Liver (tissue), 9 donors: ENCODE results near the gene DYNLT2. TPM values are rescaled to one million over a fixed set of nuclear protein-coding genes. Genes with fewer than 3 reads are reported as not detected.

Experiments
- DNase-seq: peaks from one replicate; pipeline ENCODE4 v3.0.0-alpha.2; 2017; ENCODE audit warnings: low spot score
- H3K27ac ChIP-seq, 2 donors: one replicate each; pipeline ENCODE4 v1.7.0; 2013; ENCODE audit warnings: inconsistent platforms in 2 of 2, low read length in 2 of 2, control low read depth in 1 of 2, low read depth in 1 of 2, mild to moderate bottlenecking in 1 of 2
- H3K27me3 ChIP-seq, 4 donors: one replicate each; pipeline versions ENCODE4 v1.6.1 to v1.7.0; 2013; ENCODE audit warnings: low read length in 3 of 4, inconsistent platforms in 1 of 4, mild to moderate bottlenecking in 1 of 4, moderate library complexity in 1 of 4; ENCODE audit not compliant: control insufficient read depth in 4 of 4, insufficient read depth in 4 of 4
- H3K36me3 ChIP-seq, 4 donors: one replicate each; pipeline versions ENCODE4 v1.6.1 to v1.7.0; 2013; ENCODE audit warnings: low read length in 3 of 4, mild to moderate bottlenecking in 3 of 4, low read depth in 1 of 4, moderate library complexity in 1 of 4; ENCODE audit not compliant: control insufficient read depth in 4 of 4, insufficient read depth in 3 of 4
- H3K4me1 ChIP-seq, 4 donors: one replicate each; pipeline versions ENCODE4 v1.6.1 to v1.7.0; 2013; ENCODE audit warnings: low read length in 3 of 4, mild to moderate bottlenecking in 3 of 4, moderate library complexity in 1 of 4; ENCODE audit not compliant: control insufficient read depth in 4 of 4, insufficient read depth in 4 of 4
- H3K4me3 ChIP-seq, 3 donors: one replicate each; pipeline versions ENCODE4 v1.6.1 to v1.7.0; 2013; ENCODE audit warnings: low read length in 3 of 3, control low read depth in 1 of 3, low read depth in 1 of 3, mild to moderate bottlenecking in 1 of 3
- H3K9ac ChIP-seq, 2 donors: one replicate each; pipeline ENCODE4 v1.7.0; 2013; ENCODE audit warnings: low read length in 2 of 2, mild to moderate bottlenecking in 2 of 2, moderate library complexity in 2 of 2, control low read depth in 1 of 2, low read depth in 1 of 2
- H3K9me3 ChIP-seq, 4 donors: one replicate each; pipeline versions ENCODE4 v1.6.1 to v1.7.0; 2013; ENCODE audit warnings: low read length in 3 of 4; ENCODE audit not compliant: control insufficient read depth in 4 of 4
- EGR1 ChIP-seq, 2 donors: IDR thresholded peaks; 2 replicates each; pipeline ENCODE4 v1.6.1; 2016 to 2018; ENCODE audit warnings: antibody characterized with exemption in 2 of 2, low read depth in 2 of 2
- FOXA1 ChIP-seq: IDR thresholded peaks from 2 replicates; pipeline ENCODE4 v1.6.1; 2016; ENCODE audit warnings: antibody characterized with exemption
- FOXA2 ChIP-seq: IDR thresholded peaks from 2 replicates; pipeline ENCODE4 v1.6.1; 2016; ENCODE audit warnings: antibody characterized with exemption
- GABPA ChIP-seq, 2 donors: IDR thresholded peaks in 1 of 2; conservative IDR thresholded peaks in 1 of 2; 2 replicates each; pipeline ENCODE4 v1.6.1; 2016; ENCODE audit warnings: antibody characterized with exemption in 2 of 2, mild to moderate bottlenecking in 1 of 2, moderate library complexity in 1 of 2
- HNF4G ChIP-seq: IDR thresholded peaks from 2 replicates; pipeline ENCODE4 v1.6.1; 2016; ENCODE audit warnings: antibody characterized with exemption
- JUND ChIP-seq, 2 donors: IDR thresholded peaks; 2 replicates each; pipeline ENCODE4 v1.6.1; 2016; ENCODE audit warnings: antibody characterized with exemption in 2 of 2
- NR2F2 ChIP-seq: IDR thresholded peaks from 2 replicates; pipeline ENCODE4 v1.6.1; 2016; ENCODE audit warnings: antibody characterized with exemption
- RAD21 ChIP-seq, 2 donors: IDR thresholded peaks; 2 replicates each; pipeline ENCODE4 v1.6.1; 2016; ENCODE audit warnings: antibody characterized with exemption in 2 of 2, mild to moderate bottlenecking in 2 of 2
- RXRA ChIP-seq, 2 donors: IDR thresholded peaks; 2 replicates each; pipeline ENCODE4 v1.6.1; 2017 to 2018; ENCODE audit warnings: antibody characterized with exemption in 2 of 2, mild to moderate bottlenecking in 1 of 2
- SP1 ChIP-seq: IDR thresholded peaks from 2 replicates; pipeline ENCODE4 v1.6.1; 2018; ENCODE audit warnings: antibody characterized with exemption, mild to moderate bottlenecking
- TAF1 ChIP-seq: conservative IDR thresholded peaks from 2 replicates; pipeline ENCODE4 v1.6.1; 2016; ENCODE audit warnings: antibody characterized with exemption, mild to moderate bottlenecking
- YY1 ChIP-seq: IDR thresholded peaks from 2 replicates; pipeline ENCODE4 v1.6.1; 2016; ENCODE audit warnings: antibody characterized with exemption, mild to moderate bottlenecking
- WGBS: extraction: QIAGEN DNeasy Blood & Tissue Kit; methylation state at CpG from one replicate; pipeline ENCODE4 v1.1.7; 2013; 5-methylcytosine and 5-hydroxymethylcytosine counted together
- polyA plus RNA-seq, 2 donors: library from polyadenylated mRNA; stranded (reverse) in 1 of 2; unstranded in 1 of 2; fragments of 200-250 nt in 1 of 2; fragments of >200 nt in 1 of 2; fragmentation: Nextera tagmentation in 1 of 2; extraction: Ambion mirVana in 1 of 2; gene quantifications; one replicate each; pipeline versions ENCODE4 v1.2.1 to v1.2.3, GENCODE V29; 2013 to 2015
- total RNA-seq, 2 donors: library from RNA; depleted of rRNA; stranded (reverse); fragments of >200 nt; gene quantifications; one replicate each; pipeline ENCODE4 v1.2.3, GENCODE V29; 2014
- TF ChIP-seq, protein P1 (sequence below): fragments of 150-350 bp; IDR thresholded peaks from 2 replicates; pipeline ENCODE4 v1.5.1; 2017; ENCODE audit warnings: improper control_type of control experiment, low read depth, low read length; ENCODE audit not compliant: missing input control
- TF ChIP-seq, protein P2 (sequence below): IDR thresholded peaks from 2 replicates; pipeline ENCODE4 v1.6.1; 2016; ENCODE audit warnings: antibody characterized with exemption, mild to moderate bottlenecking
- TF ChIP-seq, protein P3 (sequence below): IDR thresholded peaks from 2 replicates; pipeline ENCODE4 v1.6.1; 2016; ENCODE audit warnings: antibody characterized with exemption
- TF ChIP-seq, protein P4 (sequence below): IDR thresholded peaks from 2 replicates; pipeline ENCODE4 v1.6.1; 2016; ENCODE audit warnings: antibody characterized with exemption
- TF ChIP-seq, protein P5 (sequence below): IDR thresholded peaks from 2 replicates; pipeline ENCODE4 v1.6.1; 2016; ENCODE audit warnings: antibody characterized with exemption
- donor health status: healthy.
- donor health status: healthy.
- donor health status: healthy.
- donor health status: healthy.
- donor health status: healthy.

The DYNLT2 gene
- total and polyA plus RNA-seq, 4 donors: 0.37 to 2.3 (median 1.2) TPM

DNA sequence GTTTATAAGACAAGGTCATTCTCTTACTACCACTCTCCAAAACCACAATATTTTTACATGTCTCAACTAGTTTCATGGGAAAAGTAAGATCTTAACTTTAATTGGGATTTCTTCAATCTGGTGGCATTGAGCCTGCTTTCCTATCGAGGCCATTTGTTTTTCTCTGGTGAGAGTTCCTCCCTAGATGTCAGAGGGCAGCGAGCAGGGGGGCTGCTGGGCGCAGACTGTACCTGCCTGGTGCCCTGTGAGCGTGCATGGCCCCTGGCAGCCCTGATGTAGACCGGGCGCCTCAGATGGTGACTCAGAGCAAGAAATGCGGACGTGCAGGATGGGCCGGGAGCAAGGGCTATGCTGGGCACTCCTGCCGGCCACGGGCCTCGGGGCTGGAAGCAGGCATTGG is 27.3 kb upstream of the DYNLT2 start:
- no peak overlapping the region for H3K4me3 ChIP-seq
- 96% methylated on average over 12 of the region's 12 CpGs for WGBS
- TF ChIP-seq GABPA (IDR thresholded peaks at IDR 0.05 in 1 of 2, conservative IDR thresholded peaks at IDR 0.05 in 1 of 2): no peak
- no peak for TF ChIP-seq TAF1
- TF ChIP-seq YY1: no peak
- no peak for TF ChIP-seq RAD21 (IDR thresholded peaks at IDR 0.05)
- TF ChIP-seq, protein P1, sequence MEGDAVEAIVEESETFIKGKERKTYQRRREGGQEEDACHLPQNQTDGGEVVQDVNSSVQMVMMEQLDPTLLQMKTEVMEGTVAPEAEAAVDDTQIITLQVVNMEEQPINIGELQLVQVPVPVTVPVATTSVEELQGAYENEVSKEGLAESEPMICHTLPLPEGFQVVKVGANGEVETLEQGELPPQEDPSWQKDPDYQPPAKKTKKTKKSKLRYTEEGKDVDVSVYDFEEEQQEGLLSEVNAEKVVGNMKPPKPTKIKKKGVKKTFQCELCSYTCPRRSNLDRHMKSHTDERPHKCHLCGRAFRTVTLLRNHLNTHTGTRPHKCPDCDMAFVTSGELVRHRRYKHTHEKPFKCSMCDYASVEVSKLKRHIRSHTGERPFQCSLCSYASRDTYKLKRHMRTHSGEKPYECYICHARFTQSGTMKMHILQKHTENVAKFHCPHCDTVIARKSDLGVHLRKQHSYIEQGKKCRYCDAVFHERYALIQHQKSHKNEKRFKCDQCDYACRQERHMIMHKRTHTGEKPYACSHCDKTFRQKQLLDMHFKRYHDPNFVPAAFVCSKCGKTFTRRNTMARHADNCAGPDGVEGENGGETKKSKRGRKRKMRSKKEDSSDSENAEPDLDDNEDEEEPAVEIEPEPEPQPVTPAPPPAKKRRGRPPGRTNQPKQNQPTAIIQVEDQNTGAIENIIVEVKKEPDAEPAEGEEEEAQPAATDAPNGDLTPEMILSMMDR: no peak
- TF ChIP-seq, protein P2, sequence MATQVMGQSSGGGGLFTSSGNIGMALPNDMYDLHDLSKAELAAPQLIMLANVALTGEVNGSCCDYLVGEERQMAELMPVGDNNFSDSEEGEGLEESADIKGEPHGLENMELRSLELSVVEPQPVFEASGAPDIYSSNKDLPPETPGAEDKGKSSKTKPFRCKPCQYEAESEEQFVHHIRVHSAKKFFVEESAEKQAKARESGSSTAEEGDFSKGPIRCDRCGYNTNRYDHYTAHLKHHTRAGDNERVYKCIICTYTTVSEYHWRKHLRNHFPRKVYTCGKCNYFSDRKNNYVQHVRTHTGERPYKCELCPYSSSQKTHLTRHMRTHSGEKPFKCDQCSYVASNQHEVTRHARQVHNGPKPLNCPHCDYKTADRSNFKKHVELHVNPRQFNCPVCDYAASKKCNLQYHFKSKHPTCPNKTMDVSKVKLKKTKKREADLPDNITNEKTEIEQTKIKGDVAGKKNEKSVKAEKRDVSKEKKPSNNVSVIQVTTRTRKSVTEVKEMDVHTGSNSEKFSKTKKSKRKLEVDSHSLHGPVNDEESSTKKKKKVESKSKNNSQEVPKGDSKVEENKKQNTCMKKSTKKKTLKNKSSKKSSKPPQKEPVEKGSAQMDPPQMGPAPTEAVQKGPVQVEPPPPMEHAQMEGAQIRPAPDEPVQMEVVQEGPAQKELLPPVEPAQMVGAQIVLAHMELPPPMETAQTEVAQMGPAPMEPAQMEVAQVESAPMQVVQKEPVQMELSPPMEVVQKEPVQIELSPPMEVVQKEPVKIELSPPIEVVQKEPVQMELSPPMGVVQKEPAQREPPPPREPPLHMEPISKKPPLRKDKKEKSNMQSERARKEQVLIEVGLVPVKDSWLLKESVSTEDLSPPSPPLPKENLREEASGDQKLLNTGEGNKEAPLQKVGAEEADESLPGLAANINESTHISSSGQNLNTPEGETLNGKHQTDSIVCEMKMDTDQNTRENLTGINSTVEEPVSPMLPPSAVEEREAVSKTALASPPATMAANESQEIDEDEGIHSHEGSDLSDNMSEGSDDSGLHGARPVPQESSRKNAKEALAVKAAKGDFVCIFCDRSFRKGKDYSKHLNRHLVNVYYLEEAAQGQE: no peak
- TF ChIP-seq, protein P3, sequence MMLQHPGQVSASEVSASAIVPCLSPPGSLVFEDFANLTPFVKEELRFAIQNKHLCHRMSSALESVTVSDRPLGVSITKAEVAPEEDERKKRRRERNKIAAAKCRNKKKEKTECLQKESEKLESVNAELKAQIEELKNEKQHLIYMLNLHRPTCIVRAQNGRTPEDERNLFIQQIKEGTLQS: no peak
- no peak for TF ChIP-seq RXRA (IDR thresholded peaks at IDR 0.05)
- no peak for TF ChIP-seq FOXA1
- TF ChIP-seq, protein P4, sequence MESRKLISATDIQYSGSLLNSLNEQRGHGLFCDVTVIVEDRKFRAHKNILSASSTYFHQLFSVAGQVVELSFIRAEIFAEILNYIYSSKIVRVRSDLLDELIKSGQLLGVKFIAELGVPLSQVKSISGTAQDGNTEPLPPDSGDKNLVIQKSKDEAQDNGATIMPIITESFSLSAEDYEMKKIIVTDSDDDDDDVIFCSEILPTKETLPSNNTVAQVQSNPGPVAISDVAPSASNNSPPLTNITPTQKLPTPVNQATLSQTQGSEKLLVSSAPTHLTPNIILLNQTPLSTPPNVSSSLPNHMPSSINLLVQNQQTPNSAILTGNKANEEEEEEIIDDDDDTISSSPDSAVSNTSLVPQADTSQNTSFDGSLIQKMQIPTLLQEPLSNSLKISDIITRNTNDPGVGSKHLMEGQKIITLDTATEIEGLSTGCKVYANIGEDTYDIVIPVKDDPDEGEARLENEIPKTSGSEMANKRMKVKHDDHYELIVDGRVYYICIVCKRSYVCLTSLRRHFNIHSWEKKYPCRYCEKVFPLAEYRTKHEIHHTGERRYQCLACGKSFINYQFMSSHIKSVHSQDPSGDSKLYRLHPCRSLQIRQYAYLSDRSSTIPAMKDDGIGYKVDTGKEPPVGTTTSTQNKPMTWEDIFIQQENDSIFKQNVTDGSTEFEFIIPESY: no peak
- TF ChIP-seq, protein P5, sequence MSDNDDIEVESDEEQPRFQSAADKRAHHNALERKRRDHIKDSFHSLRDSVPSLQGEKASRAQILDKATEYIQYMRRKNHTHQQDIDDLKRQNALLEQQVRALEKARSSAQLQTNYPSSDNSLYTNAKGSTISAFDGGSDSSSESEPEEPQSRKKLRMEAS: no peak
- TF ChIP-seq HNF4G: no peak
- no peak for TF ChIP-seq FOXA2
- no peak for TF ChIP-seq JUND (IDR thresholded peaks at IDR 0.05)
- DNase-seq: peak; percentile 20
- no peaks in the 10 kb centered on the region for H3K27me3 ChIP-seq
- peaks cover 2 to 55% (median 31%) of the 10 kb centered on the region in 4 donors for H3K36me3 ChIP-seq
- no peaks in the 10 kb centered on the region for H3K9me3 ChIP-seq
- H3K9ac ChIP-seq: no peak overlapping the region
- no peak overlapping the region for H3K27ac ChIP-seq
- no peaks in the 10 kb centered on the region for H3K4me1 ChIP-seq

DNA sequence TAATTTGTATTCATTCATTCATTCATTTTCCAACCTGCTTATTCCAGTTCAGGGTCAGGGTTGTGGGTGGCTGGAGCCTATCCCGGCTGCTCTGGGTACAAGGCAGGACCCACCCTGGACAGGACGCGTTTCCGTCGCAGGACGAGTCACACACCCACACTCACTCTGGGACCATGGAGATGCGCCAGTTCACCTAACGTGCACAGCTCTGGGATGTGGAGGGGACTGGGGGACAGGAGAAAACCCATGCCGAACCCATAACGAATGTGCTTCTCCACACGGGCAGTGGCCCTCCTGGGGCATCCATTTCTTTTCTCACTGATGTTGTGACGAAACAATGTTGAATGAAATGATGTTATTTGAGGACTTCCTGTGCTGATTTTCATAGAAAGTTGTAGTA is 26.5 kb upstream of the DYNLT2 start:
- WGBS: 96% methylated on average over 12 of the region's 12 CpGs
- no peak for DNase-seq
- Histone ChIP-seq H3K36me3 (peaks cover 2 to 56% (median 33%) of the 10 kb centered on the region in 4 donors), H3K4me3 (no peak overlapping the region), H3K4me1 (no peaks in the 10 kb centered on the region), H3K27ac (no peak overlapping the region), H3K9ac (no peak overlapping the region), H3K27me3 (no peaks in the 10 kb centered on the region), H3K9me3 (no peaks in the 10 kb centered on the region)
- TF ChIP-seq JUND (IDR thresholded peaks at IDR 0.05) (no peak), NR2F2 (no peak), EGR1 (IDR thresholded peaks at IDR 0.05; ENCODE audit: low read depth in 2 of 2) (no peak), SP1 (no peak), GABPA (IDR thresholded peaks at IDR 0.05 in 1 of 2, conservative IDR thresholded peaks at IDR 0.05 in 1 of 2) (no peak), YY1 (no peak), FOXA1 (no peak), RXRA (IDR thresholded peaks at IDR 0.05) (no peak)
- TF ChIP-seq, protein P4: no peak
- TF ChIP-seq, protein P5: no peak
- TF ChIP-seq, protein P3: no peak
